Stomach (tissue), 4 donors: ENCODE measurements around the gene MBD4.

ENCODE experiments used
- EP300 ChIP-seq: sonication (generic); formaldehyde crosslinking; IDR thresholded peaks from one replicate; pipeline ENCODE4 v1.6.1; 2017; ENCODE audit warnings: antibody characterized with exemption
- POLR2A ChIP-seq, 4 donors: fragments of 450-650 bp; IDR thresholded peaks; one replicate each; pipeline ENCODE4 v1.6.1; 2016; ENCODE audit warnings: antibody characterized with exemption in 4 of 4, control low read depth in 2 of 4, mild to moderate bottlenecking in 1 of 4, moderate library complexity in 1 of 4
- POLR2AphosphoS5 ChIP-seq, 3 donors: sonication (generic); formaldehyde crosslinking; IDR thresholded peaks; one replicate each; pipeline ENCODE4 v1.6.1; 2016; ENCODE audit warnings: antibody characterized with exemption in 3 of 3
- TF ChIP-seq, protein P1 (sequence below), 7 experiments: fragments of 450-650 bp in 4 of 7; fragments of 200-600 bp in 3 of 7; sonication (generic) in 3 of 7; IDR thresholded peaks; one replicate each; pipeline ENCODE4 v1.5.1; 2016 to 2019; ENCODE audit warnings: antibody characterized with exemption in 7 of 7, control low read depth in 2 of 7, mild to moderate bottlenecking in 1 of 7

DNA sequence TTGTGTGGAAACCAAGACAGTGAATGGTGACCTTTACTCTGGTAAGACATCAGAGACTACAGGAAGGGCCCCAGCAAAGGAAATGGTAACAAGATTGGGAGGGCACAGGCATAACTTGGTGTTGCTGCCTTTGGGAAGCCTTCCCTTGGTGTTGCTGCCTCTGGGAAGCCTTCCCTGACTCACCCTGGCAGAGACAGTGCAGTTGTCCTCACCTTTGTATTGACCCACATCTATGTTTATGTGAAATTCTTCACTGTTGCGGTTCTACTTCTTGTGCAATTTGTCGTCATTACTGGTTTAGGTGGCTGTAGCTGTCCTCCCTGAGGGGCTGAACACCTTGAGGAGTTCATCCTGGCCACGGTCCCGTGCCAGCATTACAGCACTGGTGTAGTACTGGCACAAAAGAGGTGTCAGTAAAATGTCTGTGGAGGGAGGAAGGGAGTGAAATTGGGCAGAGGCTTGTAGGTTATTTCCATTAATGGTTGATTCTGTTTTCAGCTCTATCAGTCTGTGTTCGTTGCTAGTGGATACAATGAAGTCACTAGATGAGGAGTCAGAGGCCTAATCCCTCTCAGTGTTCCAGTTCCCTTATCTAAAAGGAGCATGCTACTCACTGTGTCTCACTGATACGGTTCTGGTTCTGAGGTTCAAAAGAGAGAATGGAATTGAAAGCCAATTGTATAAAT is 21.9 kb upstream of the MBD4 start:
- TF ChIP-seq EP300: no peak
- TF ChIP-seq, protein P1, sequence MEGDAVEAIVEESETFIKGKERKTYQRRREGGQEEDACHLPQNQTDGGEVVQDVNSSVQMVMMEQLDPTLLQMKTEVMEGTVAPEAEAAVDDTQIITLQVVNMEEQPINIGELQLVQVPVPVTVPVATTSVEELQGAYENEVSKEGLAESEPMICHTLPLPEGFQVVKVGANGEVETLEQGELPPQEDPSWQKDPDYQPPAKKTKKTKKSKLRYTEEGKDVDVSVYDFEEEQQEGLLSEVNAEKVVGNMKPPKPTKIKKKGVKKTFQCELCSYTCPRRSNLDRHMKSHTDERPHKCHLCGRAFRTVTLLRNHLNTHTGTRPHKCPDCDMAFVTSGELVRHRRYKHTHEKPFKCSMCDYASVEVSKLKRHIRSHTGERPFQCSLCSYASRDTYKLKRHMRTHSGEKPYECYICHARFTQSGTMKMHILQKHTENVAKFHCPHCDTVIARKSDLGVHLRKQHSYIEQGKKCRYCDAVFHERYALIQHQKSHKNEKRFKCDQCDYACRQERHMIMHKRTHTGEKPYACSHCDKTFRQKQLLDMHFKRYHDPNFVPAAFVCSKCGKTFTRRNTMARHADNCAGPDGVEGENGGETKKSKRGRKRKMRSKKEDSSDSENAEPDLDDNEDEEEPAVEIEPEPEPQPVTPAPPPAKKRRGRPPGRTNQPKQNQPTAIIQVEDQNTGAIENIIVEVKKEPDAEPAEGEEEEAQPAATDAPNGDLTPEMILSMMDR (IDR thresholded peaks at IDR 0.05): no peak
- no peak for TF ChIP-seq POLR2AphosphoS5 (IDR thresholded peaks at IDR 0.05)
- no peak for TF ChIP-seq POLR2A (IDR thresholded peaks at IDR 0.05)
